Activated T-helper 2 cell treated with anti-CD3 and anti-CD28 coated beads, Interferon-gamma antibody, Interleukin-2, Interleukin-4, amounts not matched to agents 10 μg/mL and 5 μg/mL and 100 μg/mL, durations not matched to agents 14 hours and 24 hours and 36 hours (primary cell): ENCODE measurements around the gene TMEM242. TPM values are rescaled to one million over a fixed set of nuclear protein-coding genes. Genes with fewer than 3 reads are reported as not detected.

ENCODE experiments used
- DNase-seq: peaks from one replicate; pipeline ENCODE4 v3.0.0; 2021; ENCODE audit warnings: low spot score
- H3K27ac Mint-ChIP-seq: one replicate; pipeline ENCODE4 v1.8.0; 2021; ENCODE audit warnings: mixed read lengths
- H3K27me3 Mint-ChIP-seq: one replicate; pipeline ENCODE4 v1.8.0; 2021; ENCODE audit warnings: low read depth, mixed read lengths
- H3K36me3 Mint-ChIP-seq: one replicate; pipeline ENCODE4 v1.8.0; 2021; ENCODE audit warnings: low read depth, mixed read lengths
- H3K4me1 Mint-ChIP-seq: one replicate; pipeline ENCODE4 v1.8.0; 2021; ENCODE audit warnings: low read depth, mixed read lengths
- H3K4me3 Mint-ChIP-seq: one replicate; pipeline ENCODE4 v1.8.0; 2021; ENCODE audit warnings: low read depth, mild to moderate bottlenecking, moderate library complexity, mixed read lengths
- H3K9me3 Mint-ChIP-seq: one replicate; pipeline ENCODE4 v1.8.0; 2021; ENCODE audit warnings: mixed read lengths
- intact Hi-C: fragments of 100-400 bp; cut with micrococcal nuclease; formaldehyde crosslinking; loops from one replicate; pipeline ENCODE4 v1.15.1; 2023
- total RNA-seq: library from RNA; stranded (reverse); gene quantifications from 2 replicates; pipeline ENCODE4 v1.2.3, GENCODE V29; 2022

Gene TMEM242
- total RNA-seq, 1 donor from 2014 or later, result 11.9 TPM

- H3K27ac Mint-ChIP-seq, result no peak overlapping the region
- no peaks in the 10 kb centered on the region for H3K36me3 Mint-ChIP-seq
- no peak overlapping the region for H3K4me3 Mint-ChIP-seq
- no peak for DNase-seq
- intact Hi-C loops, result no loop called here
- H3K27me3 Mint-ChIP-seq, result peaks cover 31% of the 10 kb centered on the region
- no peaks in the 10 kb centered on the region for H3K4me1 Mint-ChIP-seq
- no peaks in the 10 kb centered on the region for H3K9me3 Mint-ChIP-seq
Observed at GRCh38 chr6:157335829-157336228, 12.5 kb upstream of the TMEM242 start.

- no peaks in the 10 kb centered on the region for H3K36me3 Mint-ChIP-seq
- H3K9me3 Mint-ChIP-seq, result no peaks in the 10 kb centered on the region
- H3K27me3 Mint-ChIP-seq, result peaks cover 43% of the 10 kb centered on the region
- no peak for DNase-seq
- H3K27ac Mint-ChIP-seq, result no peak overlapping the region
- peaks cover 4% of the 10 kb centered on the region for H3K4me1 Mint-ChIP-seq
- intact Hi-C loops, result no loop called here
- no peak overlapping the region for H3K4me3 Mint-ChIP-seq
Observed at GRCh38 chr6:157333956-157334355, 10.6 kb upstream of the TMEM242 start.

GRCh38 chr6:157333537-157333936 is 10.2 kb upstream of the TMEM242 start:
- H3K27me3 Mint-ChIP-seq, result peaks cover 45% of the 10 kb centered on the region
- no peaks in the 10 kb centered on the region for H3K36me3 Mint-ChIP-seq
- intact Hi-C loops, result no loop called here

GRCh38 chr6:157332813-157333212 is 9.5 kb upstream of the TMEM242 start:
- Mint-ChIP-seq H3K27me3 (peaks cover 50% of the 10 kb centered on the region), H3K36me3 (no peaks in the 10 kb centered on the region), H3K4me3 (no peak overlapping the region), H3K9me3 (no peaks in the 10 kb centered on the region), H3K4me1 (peaks cover 10% of the 10 kb centered on the region), H3K27ac (no peak overlapping the region)
- intact Hi-C loops, result no loop called here
- no peak for DNase-seq

More at GRCh38 chr6:157333537-157333936, 10.2 kb upstream of the TMEM242 start:
- DNase-seq, result no peak
- Mint-ChIP-seq H3K4me3 (no peak overlapping the region), H3K9me3 (no peaks in the 10 kb centered on the region), H3K4me1 (peaks cover 5% of the 10 kb centered on the region), H3K27ac (no peak overlapping the region)

- peaks cover 48% of the 10 kb centered on the region for H3K27me3 Mint-ChIP-seq
- peaks cover 21% of the 10 kb centered on the region for H3K4me1 Mint-ChIP-seq
- DNase-seq, result no peak
- H3K27ac Mint-ChIP-seq, result no peak overlapping the region
- no peaks in the 10 kb centered on the region for H3K9me3 Mint-ChIP-seq
- H3K36me3 Mint-ChIP-seq, result no peaks in the 10 kb centered on the region
- intact Hi-C loops, result no loop called here
- H3K4me3 Mint-ChIP-seq, result no peak overlapping the region
Observed at GRCh38 chr6:157330831-157331230, 7.5 kb upstream of the TMEM242 start.

- no peaks in the 10 kb centered on the region for H3K9me3 Mint-ChIP-seq
- peaks cover 30% of the 10 kb centered on the region for H3K4me1 Mint-ChIP-seq
- no peak for DNase-seq
- no peak overlapping the region for H3K27ac Mint-ChIP-seq
- H3K27me3 Mint-ChIP-seq, result peaks cover 50% of the 10 kb centered on the region
- intact Hi-C loops, result loop anchor here (2.0 to 5.0 kb wide), 2 partner anchors 15 to 137 kb away; no protein-coding TSS in a partner anchor
- no peak overlapping the region for H3K4me3 Mint-ChIP-seq
- no peaks in the 10 kb centered on the region for H3K36me3 Mint-ChIP-seq
Observed at GRCh38 chr6:157329829-157330228, 6.5 kb upstream of the TMEM242 start.

- intact Hi-C loops, result loop anchor here (2.0 to 5.0 kb wide), 2 partner anchors 13 to 139 kb away; no protein-coding TSS in a partner anchor
- Mint-ChIP-seq H3K27me3 (peaks cover 45% of the 10 kb centered on the region), H3K9me3 (no peaks in the 10 kb centered on the region), H3K4me1 (peaks cover 37% of the 10 kb centered on the region), H3K36me3 (no peaks in the 10 kb centered on the region), H3K27ac (no peak overlapping the region), H3K4me3 (no peak overlapping the region)
- no peak for DNase-seq
Observed at GRCh38 chr6:157328108-157328692, 4.9 kb upstream of the TMEM242 start.

- H3K27me3 Mint-ChIP-seq, result peaks cover 35% of the 10 kb centered on the region
- H3K4me3 Mint-ChIP-seq, result no peak overlapping the region
- intact Hi-C loops, result loop anchor here (5.0 kb wide), 1 partner anchor 140 kb away; no protein-coding TSS in a partner anchor
- H3K36me3 Mint-ChIP-seq, result peaks cover 3% of the 10 kb centered on the region
- peak overlapping the region; percentile 53 for H3K27ac Mint-ChIP-seq
- no peaks in the 10 kb centered on the region for H3K9me3 Mint-ChIP-seq
- no peak for DNase-seq
- peaks cover 39% of the 10 kb centered on the region for H3K4me1 Mint-ChIP-seq
Observed at GRCh38 chr6:157326979-157327378, 3.7 kb upstream of the TMEM242 start.

- Mint-ChIP-seq H3K27ac (no peak overlapping the region), H3K27me3 (peaks cover 26% of the 10 kb centered on the region), H3K36me3 (peaks cover 10% of the 10 kb centered on the region), H3K4me3 (peak overlapping the region; percentile 35), H3K4me1 (peaks cover 39% of the 10 kb centered on the region), H3K9me3 (no peaks in the 10 kb centered on the region)
- intact Hi-C loops, result loop anchor here (5.0 kb wide), 1 partner anchor 142 kb away; no protein-coding TSS in a partner anchor
- no peak for DNase-seq
Observed at GRCh38 chr6:157325069-157325805, 1.9 kb upstream of the TMEM242 start.

- H3K27me3 Mint-ChIP-seq, result peaks cover 16% of the 10 kb centered on the region
- peaks cover 10% of the 10 kb centered on the region for H3K36me3 Mint-ChIP-seq
- DNase-seq, result peak; percentile 21
- H3K4me1 Mint-ChIP-seq, result peaks cover 36% of the 10 kb centered on the region
- H3K9me3 Mint-ChIP-seq, result no peaks in the 10 kb centered on the region
- intact Hi-C loops, result loop anchor here (1.0 kb wide), 1 partner anchor 56 kb away; no protein-coding TSS in a partner anchor
- peak overlapping the region; percentile 93 for H3K4me3 Mint-ChIP-seq
- peak overlapping the region; percentile 80 for H3K27ac Mint-ChIP-seq
Observed at GRCh38 chr6:157323966-157324300, 614 bp upstream of the TMEM242 start.

GRCh38 chr6:157322792-157323254 is 496 bp downstream of the TMEM242 start:
- DNase-seq, result no peak
- Mint-ChIP-seq H3K27me3 (peaks cover 9% of the 10 kb centered on the region), H3K4me3 (peak overlapping the region; percentile 93), H3K27ac (peak overlapping the region; percentile 80), H3K4me1 (peaks cover 30% of the 10 kb centered on the region), H3K36me3 (peaks cover 13% of the 10 kb centered on the region), H3K9me3 (no peaks in the 10 kb centered on the region)
- intact Hi-C loops, result loop anchor here (1.0 kb wide), 1 partner anchor 57 kb away; no protein-coding TSS in a partner anchor

- Mint-ChIP-seq H3K4me3 (no peak overlapping the region), H3K4me1 (peaks cover 9% of the 10 kb centered on the region), H3K27ac (no peak overlapping the region), H3K36me3 (peaks cover 30% of the 10 kb centered on the region), H3K27me3 (no peaks in the 10 kb centered on the region), H3K9me3 (no peaks in the 10 kb centered on the region)
- no peak for DNase-seq
- intact Hi-C loops, result no loop called here
Observed at GRCh38 chr6:157316871-157317814, 6.2 kb downstream of the TMEM242 start.
